Large intestine (tissue), 3 donors: ENCODE results near the gene SIGLEC12. TPM values are rescaled to one million over a fixed set of nuclear protein-coding genes. Genes with fewer than 3 reads are reported as not detected.

Experiments
- DNase-seq, 2 donors: peaks; one replicate each; pipeline versions ENCODE4 v3.0.0 to v3.0.0-alpha.2; 2013
- H3K27ac ChIP-seq: one replicate; pipeline ENCODE4 v1.5.1; 2013; ENCODE audit warnings: low read length
- H3K27me3 ChIP-seq: 2 replicates; pipeline ENCODE4 v1.6.1; 2013; ENCODE audit warnings: low read length; ENCODE audit not compliant: control insufficient read depth, insufficient read depth
- H3K36me3 ChIP-seq: 2 replicates; pipeline ENCODE4 v1.6.1; 2013; ENCODE audit warnings: low read length; ENCODE audit not compliant: control insufficient read depth, insufficient read depth
- H3K4me1 ChIP-seq: one replicate; pipeline ENCODE4 v1.6.1; 2013; ENCODE audit warnings: low read length; ENCODE audit not compliant: control insufficient read depth, insufficient read depth
- H3K4me3 ChIP-seq: one replicate; pipeline ENCODE4 v1.5.1; 2013; ENCODE audit warnings: low read length
- H3K9me3 ChIP-seq: one replicate; pipeline ENCODE4 v1.6.1; 2013; ENCODE audit warnings: mild to moderate bottlenecking, low read depth, low read length, moderate library complexity; ENCODE audit not compliant: control insufficient read depth
- WGBS: methylation state at CpG from one replicate; pipeline ENCODE4 v1.1.5; 2013; ENCODE audit warnings: low lambda C conversion rate; ENCODE audit not compliant: insufficient coverage; 5-methylcytosine and 5-hydroxymethylcytosine counted together
- polyA plus RNA-seq: library from polyadenylated mRNA; unstranded; fragments of 120-200 nt; gene quantifications from one replicate; pipeline ENCODE4 v1.2.1, GENCODE V29; 2013

SIGLEC12 gene
- polyA plus RNA-seq, 1 donor, result 5.1 TPM

DNA sequence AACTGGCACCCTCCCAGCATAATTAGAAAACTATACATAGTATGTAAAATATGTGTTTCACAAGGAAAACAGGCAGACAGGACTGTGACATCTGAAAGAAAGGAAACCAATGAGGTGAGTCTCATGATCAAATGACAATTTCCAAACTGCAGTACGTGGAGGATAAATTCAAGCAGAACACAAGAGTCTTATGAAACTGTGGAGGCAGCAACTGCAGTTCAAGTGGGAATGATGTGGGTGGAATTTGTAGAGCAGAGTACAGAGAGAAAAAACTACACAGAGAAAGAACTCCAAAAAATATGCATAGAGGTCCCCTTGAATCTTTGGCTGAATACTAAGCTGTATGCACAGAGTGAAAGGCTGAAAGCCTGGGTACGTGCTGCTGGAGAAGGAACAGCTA is 20.2 kb upstream of the SIGLEC12 start:
- DNase-seq, result no peak
- no peaks in the 10 kb centered on the region for H3K4me1 ChIP-seq
- no peak overlapping the region for H3K4me3 ChIP-seq
- H3K9me3 ChIP-seq, result peaks cover 3% of the 10 kb centered on the region
- no peaks in the 10 kb centered on the region for H3K36me3 ChIP-seq
- 71% methylated on average over 1 of the region's 2 CpGs for WGBS
- no peak overlapping the region for H3K27ac ChIP-seq
- no peaks in the 10 kb centered on the region for H3K27me3 ChIP-seq

DNA sequence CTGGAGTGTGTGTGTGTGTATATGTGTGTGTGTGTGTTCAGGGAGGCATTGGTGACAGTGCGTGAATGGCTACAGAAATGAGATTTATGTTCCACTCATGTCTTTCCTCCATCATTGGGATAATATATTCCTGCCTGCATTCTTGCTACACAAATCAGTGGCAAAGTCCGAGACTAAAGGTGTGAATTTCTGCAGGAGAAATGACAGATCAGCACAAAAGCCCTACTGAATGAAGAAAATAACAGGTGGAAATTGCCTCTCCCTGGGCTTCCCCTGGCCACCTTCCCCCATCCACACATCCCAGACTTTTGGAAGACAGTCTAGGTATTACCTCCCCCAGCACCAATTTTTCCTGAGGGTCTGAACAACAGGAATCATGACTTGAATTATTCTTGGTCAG is 19.8 kb upstream of the SIGLEC12 start:
- no CpG with 5 or more reads among the region's 2 CpGs for WGBS
- no peak for DNase-seq

DNA sequence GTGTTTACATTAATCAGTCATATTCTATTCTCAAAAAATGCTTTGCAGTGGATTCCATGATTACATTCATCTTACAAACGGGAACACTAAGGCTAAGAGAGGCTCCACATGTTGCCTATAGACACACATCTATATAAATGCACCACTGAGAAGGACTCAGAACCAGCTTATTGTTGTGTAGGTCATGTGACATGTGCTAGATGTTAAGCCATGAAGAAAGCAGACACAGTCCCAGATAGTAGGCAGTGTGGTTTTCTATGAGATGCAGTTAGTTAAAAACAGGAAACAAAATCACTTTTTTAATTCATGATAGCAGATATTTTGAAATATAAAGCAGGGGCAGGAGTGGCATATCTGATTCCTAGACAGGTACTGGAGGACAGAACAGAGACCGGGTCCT is 19.1 kb upstream of the SIGLEC12 start:
- no peaks in the 10 kb centered on the region for H3K36me3 ChIP-seq
- no peaks in the 10 kb centered on the region for H3K4me1 ChIP-seq
- H3K9me3 ChIP-seq, result peaks cover 3% of the 10 kb centered on the region
- WGBS, result no CpG with 5 or more reads among the region's 2 CpGs
- H3K27ac ChIP-seq, result no peak overlapping the region
- no peak overlapping the region for H3K4me3 ChIP-seq
- DNase-seq, result no peak
- H3K27me3 ChIP-seq, result no peaks in the 10 kb centered on the region

More for the DNA sequence above, 19.8 kb upstream of the SIGLEC12 start:
- Histone ChIP-seq H3K27ac (no peak overlapping the region), H3K9me3 (peaks cover 3% of the 10 kb centered on the region), H3K27me3 (no peaks in the 10 kb centered on the region), H3K36me3 (no peaks in the 10 kb centered on the region), H3K4me1 (no peaks in the 10 kb centered on the region), H3K4me3 (no peak overlapping the region)

DNA sequence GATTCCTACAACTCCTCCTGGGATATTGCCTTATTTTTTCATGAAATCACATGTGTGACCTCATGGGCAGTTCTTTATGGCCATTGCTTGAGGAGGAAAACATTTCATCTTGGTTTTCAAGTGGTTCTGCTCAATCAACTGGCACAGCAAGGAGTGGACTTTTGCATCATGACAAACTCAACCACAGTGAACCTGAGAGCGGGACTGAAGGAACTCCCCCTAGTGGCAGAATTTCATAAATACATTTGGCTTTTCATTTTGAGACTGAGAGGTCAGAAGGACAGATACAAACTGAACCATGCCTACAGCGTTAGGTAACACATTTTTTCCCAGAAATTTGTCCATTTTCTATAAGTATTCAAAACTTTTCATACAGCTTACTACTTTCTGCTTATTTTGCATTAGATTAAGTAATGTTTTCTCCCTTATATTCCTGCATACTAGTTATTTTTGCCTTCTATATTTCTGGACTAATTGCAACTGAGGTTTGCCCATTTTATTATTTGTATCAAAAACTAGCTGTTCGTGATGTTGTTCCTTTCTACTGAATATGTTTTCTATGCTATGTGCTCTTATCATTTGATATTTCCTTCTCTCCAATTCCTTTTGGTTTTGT is 13.4 kb upstream of the SIGLEC12 start:
- Histone ChIP-seq H3K27me3 (peaks cover 6% of the 10 kb centered on the region), H3K27ac (no peak overlapping the region), H3K36me3 (no peaks in the 10 kb centered on the region), H3K4me3 (no peak overlapping the region), H3K4me1 (no peaks in the 10 kb centered on the region), H3K9me3 (peaks cover 3% of the 10 kb centered on the region)
- DNase-seq, result peak; percentile 75 to 77
- WGBS, result 14% methylated on average over 3 of the region's 3 CpGs

DNA sequence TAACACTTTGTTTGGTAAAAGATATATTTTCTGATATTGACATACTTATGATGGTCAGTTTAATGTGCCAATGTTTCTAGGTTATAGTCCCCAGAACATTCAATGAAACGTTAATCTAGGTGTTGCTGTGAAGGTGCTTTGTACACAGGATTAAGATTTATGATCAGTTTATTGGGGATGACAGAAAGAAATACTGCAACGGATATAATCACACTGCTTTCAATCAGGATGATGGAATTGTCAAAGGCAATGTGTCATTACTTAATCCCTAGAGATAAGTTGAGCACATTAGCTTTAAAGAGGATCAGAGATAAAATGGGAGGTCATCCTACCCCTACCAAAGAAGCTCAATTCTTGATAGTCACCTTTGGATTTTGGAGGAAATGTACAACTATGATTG is 12.4 kb upstream of the SIGLEC12 start:
- Histone ChIP-seq H3K4me3 (no peak overlapping the region), H3K9me3 (peaks cover 3% of the 10 kb centered on the region), H3K27me3 (peaks cover 6% of the 10 kb centered on the region), H3K4me1 (no peaks in the 10 kb centered on the region), H3K27ac (no peak overlapping the region), H3K36me3 (no peaks in the 10 kb centered on the region)
- no CpG with 5 or more reads among the region's 2 CpGs for WGBS
- DNase-seq, result no peak

DNA sequence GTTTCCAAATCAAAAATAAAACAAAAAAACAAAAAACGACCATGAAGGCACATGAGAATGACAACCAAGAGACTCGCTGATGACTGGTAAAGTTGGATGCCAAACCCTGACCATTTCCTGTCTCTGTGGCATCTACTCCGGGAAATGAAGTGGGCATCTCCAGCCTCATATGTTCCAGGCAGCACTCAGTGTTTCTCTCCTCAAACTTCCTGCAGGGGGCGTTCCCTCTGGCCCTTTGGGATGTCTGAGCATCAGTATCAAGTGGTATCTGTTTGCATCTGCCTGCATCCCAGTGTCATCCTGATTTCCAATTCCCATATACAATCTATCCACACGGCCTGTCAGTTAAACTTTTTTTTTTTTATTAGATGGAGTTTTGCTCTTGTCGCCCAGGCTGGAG is 9.8 kb upstream of the SIGLEC12 start:
- no peak for DNase-seq
- Histone ChIP-seq H3K36me3 (no peaks in the 10 kb centered on the region), H3K4me3 (no peak overlapping the region), H3K9me3 (no peaks in the 10 kb centered on the region), H3K27ac (no peak overlapping the region), H3K4me1 (peaks cover 11% of the 10 kb centered on the region), H3K27me3 (peaks cover 6% of the 10 kb centered on the region)
- no CpG with 5 or more reads among the region's 6 CpGs for WGBS

DNA sequence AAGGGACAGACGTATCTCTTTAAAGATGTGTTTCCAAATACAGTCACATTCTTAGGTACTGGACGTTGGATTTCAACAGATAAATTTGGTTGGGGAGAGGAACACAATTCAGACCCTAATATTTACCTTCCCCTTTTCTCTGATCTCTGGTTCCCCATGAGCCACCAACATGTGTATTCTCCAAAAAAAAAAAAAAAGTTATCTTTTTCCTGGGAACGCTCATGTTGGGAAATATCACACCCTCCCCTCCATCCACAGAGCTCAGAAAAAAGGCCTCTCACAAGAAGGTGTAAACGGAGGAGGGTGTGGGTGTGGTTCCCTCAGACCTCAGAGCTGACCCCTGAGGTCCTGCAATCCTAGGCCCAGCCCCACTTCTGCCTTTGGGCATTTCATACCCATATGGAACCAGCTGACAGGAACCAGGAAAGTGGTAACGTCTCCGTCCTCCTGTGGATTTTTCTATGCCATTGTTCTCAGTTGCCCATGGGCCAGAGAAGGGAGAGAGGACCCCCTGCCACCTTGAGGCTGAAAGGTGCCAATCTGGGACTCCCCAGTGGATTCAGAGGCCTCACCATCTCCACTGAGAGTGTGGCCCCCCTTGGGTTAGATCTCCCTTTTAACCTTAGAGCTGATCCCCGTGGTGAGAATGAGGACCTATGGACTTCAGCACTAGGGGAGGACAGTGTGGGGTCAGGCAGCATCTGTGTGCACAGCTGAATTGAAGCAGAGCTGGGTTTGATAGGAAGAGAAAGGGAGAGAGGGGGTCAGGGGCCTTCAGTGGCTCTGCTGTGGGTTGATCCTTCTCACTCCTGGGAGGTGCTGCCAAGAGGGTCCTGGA is 8.4 kb upstream of the SIGLEC12 start:
- Histone ChIP-seq H3K9me3 (no peaks in the 10 kb centered on the region), H3K27ac (no peak overlapping the region), H3K4me3 (no peak overlapping the region), H3K4me1 (peaks cover 11% of the 10 kb centered on the region), H3K36me3 (no peaks in the 10 kb centered on the region), H3K27me3 (peaks cover 6% of the 10 kb centered on the region)
- DNase-seq, result peak in 1 of 2 donors; percentile 14
- WGBS, result no CpG with 5 or more reads among the region's 7 CpGs

DNA sequence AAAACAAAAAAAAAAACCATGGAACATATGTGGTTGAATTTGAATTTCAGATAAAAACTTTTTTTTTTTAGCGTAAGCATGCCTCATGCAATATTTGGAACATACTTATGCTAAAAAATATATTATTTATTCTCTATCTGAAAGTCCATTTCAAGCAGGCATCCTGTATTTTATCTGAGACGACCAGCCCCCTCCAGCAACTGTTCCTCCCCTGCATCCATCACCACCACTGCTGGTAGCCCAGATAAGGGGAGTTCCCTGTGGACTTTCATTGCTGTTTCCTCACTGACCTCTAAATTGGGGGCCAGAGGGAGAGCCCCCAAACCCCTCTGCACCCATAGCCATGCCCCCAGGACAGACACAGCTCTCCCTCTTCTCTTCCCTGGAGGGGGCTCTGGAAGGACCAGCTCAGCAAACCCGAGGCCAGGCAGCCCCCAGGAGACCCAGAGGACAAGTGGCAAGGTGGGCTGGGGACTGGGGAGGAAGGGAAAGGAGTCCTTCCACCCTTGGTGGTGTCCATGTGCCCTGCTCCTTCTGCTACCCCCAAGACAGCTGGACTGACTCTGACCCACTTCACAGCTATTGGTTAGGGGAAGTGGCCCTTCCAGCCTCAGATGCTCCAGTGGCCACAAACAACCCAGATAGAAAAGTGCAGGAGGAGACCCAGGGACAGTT is 6.6 kb upstream of the SIGLEC12 start:
- H3K27me3 ChIP-seq, result peaks cover 6% of the 10 kb centered on the region
- no peak overlapping the region for H3K4me3 ChIP-seq
- H3K4me1 ChIP-seq, result peaks cover 11% of the 10 kb centered on the region
- H3K9me3 ChIP-seq, result no peaks in the 10 kb centered on the region
- no peaks in the 10 kb centered on the region for H3K36me3 ChIP-seq
- WGBS, result 100% methylated on average over 1 of the region's 3 CpGs
- H3K27ac ChIP-seq, result no peak overlapping the region
- no peak for DNase-seq

DNA sequence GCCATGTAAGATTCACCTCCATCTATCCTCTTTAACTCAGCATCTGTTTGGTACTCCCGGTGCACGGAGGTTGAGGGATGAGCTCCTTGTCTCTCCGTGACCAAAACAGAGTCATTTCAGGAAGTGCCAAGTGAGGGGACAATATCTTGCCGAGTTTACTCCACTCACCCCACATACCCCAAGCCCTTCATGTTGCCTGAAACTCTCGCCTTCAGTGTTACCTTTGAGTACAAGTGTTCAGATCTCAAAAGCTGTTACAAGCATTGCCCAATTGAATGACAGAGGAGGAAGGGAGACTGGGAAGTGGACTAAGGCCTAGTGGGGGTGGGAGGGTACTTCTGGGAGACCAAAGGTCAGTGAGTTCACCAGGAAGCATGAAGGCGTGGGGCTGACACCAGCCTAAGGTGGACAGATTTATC is 6.0 kb upstream of the SIGLEC12 start:
- Histone ChIP-seq H3K36me3 (no peaks in the 10 kb centered on the region), H3K27ac (peak overlapping the region; percentile 61), H3K9me3 (no peaks in the 10 kb centered on the region), H3K4me3 (no peak overlapping the region), H3K27me3 (peaks cover 3% of the 10 kb centered on the region), H3K4me1 (peaks cover 11% of the 10 kb centered on the region)
- 14% methylated on average over 2 of the region's 6 CpGs for WGBS
- DNase-seq, result peak; percentile 64 to 79

DNA sequence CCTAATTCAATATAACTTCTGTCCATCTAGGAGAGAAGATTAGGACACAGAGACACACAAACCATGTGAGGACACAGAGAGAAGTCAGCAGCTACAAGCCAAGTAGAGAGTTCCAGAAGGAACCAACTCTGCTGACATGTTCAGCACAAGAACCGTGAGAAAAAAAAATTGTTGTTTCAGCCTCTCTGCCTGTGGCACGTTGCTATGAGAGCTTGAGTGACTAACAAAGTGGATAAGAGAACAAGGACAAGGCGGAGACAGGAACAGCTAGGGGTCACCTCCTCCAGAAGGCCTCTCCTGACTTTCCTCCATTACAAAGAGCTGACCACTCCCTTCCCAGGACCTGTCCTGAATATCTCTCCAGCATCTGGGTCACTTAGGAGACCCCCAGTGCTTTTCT is 5.6 kb upstream of the SIGLEC12 start:
- no peak for DNase-seq
- Histone ChIP-seq H3K4me3 (no peak overlapping the region), H3K27ac (peak overlapping the region; percentile 61), H3K4me1 (peaks cover 11% of the 10 kb centered on the region), H3K9me3 (no peaks in the 10 kb centered on the region), H3K36me3 (no peaks in the 10 kb centered on the region), H3K27me3 (peaks cover 3% of the 10 kb centered on the region)
- no CpG with 5 or more reads among the region's 3 CpGs for WGBS
